GM21423 (cell line): ENCODE results near the gene RMND5A.

ENCODE experiments used
- ATAC-seq: cut with Tn5 transposase; IDR thresholded peaks from one replicate; pipeline ENCODE4 v1.9.1; 2021; ENCODE audit warnings: mild to moderate bottlenecking, moderate library complexity; ENCODE audit not compliant: unreplicated experiment

Gene RMND5A

GRCh38 chr2:86764661-86765309, 44.7 kb downstream of the RMND5A start:
- ATAC-seq, result peak; percentile 56

GRCh38 chr2:86765310-86765695, 45.2 kb downstream of the RMND5A start:
- no peak for ATAC-seq

- no peak for ATAC-seq
These were observed 48.3 kb downstream of the RMND5A start for GRCh38 chr2:86768189-86768949.

- no peak for ATAC-seq
These were observed 49.7 kb downstream of the RMND5A start for GRCh38 chr2:86769838-86770237.

- no peak for ATAC-seq
These were observed 50.8 kb downstream of the RMND5A start for GRCh38 chr2:86770816-86771301.

- no peak for ATAC-seq
These were observed 52.5 kb downstream of the RMND5A start for GRCh38 chr2:86772611-86773010.

- ATAC-seq, result no peak
These were observed 54.8 kb downstream of the RMND5A start for GRCh38 chr2:86774862-86775261.

GRCh38 chr2:86775338-86775737, 55.2 kb downstream of the RMND5A start:
- no peak for ATAC-seq

- ATAC-seq, result no peak
These were observed 56.4 kb downstream of the RMND5A start for GRCh38 chr2:86776532-86776931.

- no peak for ATAC-seq
These were observed 58.9 kb downstream of the RMND5A start for GRCh38 chr2:86778957-86779356.

GRCh38 chr2:86779971-86780370, 59.9 kb downstream of the RMND5A start:
- ATAC-seq, result no peak

GRCh38 chr2:86781363-86781762, 61.3 kb downstream of the RMND5A start:
- no peak for ATAC-seq

- no peak for ATAC-seq
These were observed 62.7 kb downstream of the RMND5A start for GRCh38 chr2:86782748-86783147.

GRCh38 chr2:86783615-86784339, 63.7 kb downstream of the RMND5A start:
- ATAC-seq, result peak; percentile 96

- no peak for ATAC-seq
These were observed 65.4 kb downstream of the RMND5A start for GRCh38 chr2:86785456-86785855.

GRCh38 chr2:86786001-86786536, 66.0 kb downstream of the RMND5A start:
- no peak for ATAC-seq

- ATAC-seq, result no peak
These were observed 67.6 kb downstream of the RMND5A start for GRCh38 chr2:86787736-86788135.

GRCh38 chr2:86788165-86788564, 68.1 kb downstream of the RMND5A start:
- ATAC-seq, result no peak

- no peak for ATAC-seq
These were observed 69.0 kb downstream of the RMND5A start for GRCh38 chr2:86788881-86789686.

GRCh38 chr2:86789687-86790133, 69.6 kb downstream of the RMND5A start:
- ATAC-seq, result no peak
